Measurements from ENCODE around the gene DACT2.

Gene DACT2

GRCh38 chr6:168315596-168315995 is 4.0 kb downstream of the DACT2 start:
- TF ChIP-seq TCF4 (CRISPR knock-in tag; IDR thresholded peaks at IDR 0.05; ENCODE audit: borderline replicate concordance) = no peak
- TF ChIP-seq PATZ1 (CRISPR knock-in tag; IDR thresholded peaks at IDR 0.05; ENCODE audit: borderline replicate concordance) = no peak
- ATAC-seq = no peak

GRCh38 chr6:168314948-168315347 is 4.6 kb downstream of the DACT2 start:
- TF ChIP-seq SNAI2 (CRISPR knock-in tag; IDR thresholded peaks at IDR 0.05) (no peak), ARNTL (CRISPR knock-in tag; IDR thresholded peaks at IDR 0.05; ENCODE audit: borderline replicate concordance, low read depth) (no peak), TCF4 (CRISPR knock-in tag; IDR thresholded peaks at IDR 0.05; ENCODE audit: borderline replicate concordance) (no peak), POU6F1 (CRISPR knock-in tag; IDR thresholded peaks at IDR 0.05; ENCODE audit: borderline replicate concordance, low read depth) (no peak), ESRRG (CRISPR knock-in tag; IDR thresholded peaks at IDR 0.05) (no peak), TSHZ2 (CRISPR knock-in tag; IDR thresholded peaks at IDR 0.05) (no peak), ZFP30 (CRISPR knock-in tag; IDR thresholded peaks at IDR 0.05) (no peak), ZNF565 (CRISPR knock-in tag; conservative IDR thresholded peaks at IDR 0.05; ENCODE audit: low read depth) (no peak), ZFP3 (CRISPR knock-in tag; IDR thresholded peaks at IDR 0.05) (no peak), CREB5 (CRISPR knock-in tag; IDR thresholded peaks at IDR 0.05; ENCODE audit: low read depth) (no peak), GLIS3 (CRISPR knock-in tag; IDR thresholded peaks at IDR 0.05) (no peak), ZNF8 (CRISPR knock-in tag; IDR thresholded peaks at IDR 0.05) (no peak), PATZ1 (CRISPR knock-in tag; IDR thresholded peaks at IDR 0.05; ENCODE audit: borderline replicate concordance) (no peak), CSDC2 (CRISPR knock-in tag; IDR thresholded peaks at IDR 0.05) (no peak), ZC3H10 (CRISPR knock-in tag; IDR thresholded peaks at IDR 0.05) (no peak), TOX (CRISPR knock-in tag; IDR thresholded peaks at IDR 0.05; ENCODE audit: borderline replicate concordance) (no peak), PPARA (CRISPR knock-in tag; IDR thresholded peaks at IDR 0.05; ENCODE audit: borderline replicate concordance) (no peak), ISL1 (CRISPR knock-in tag; IDR thresholded peaks at IDR 0.05) (no peak), OSR1 (CRISPR knock-in tag; IDR thresholded peaks at IDR 0.05) (no peak), BACH2 (CRISPR knock-in tag; IDR thresholded peaks at IDR 0.05; ENCODE audit: borderline replicate concordance) (no peak)
- no peak for ATAC-seq

GRCh38 chr6:168314021-168314420 is 5.6 kb downstream of the DACT2 start:
- TF ChIP-seq BACH2 (CRISPR knock-in tag; IDR thresholded peaks at IDR 0.05; ENCODE audit: borderline replicate concordance) (no peak), ZFP30 (CRISPR knock-in tag; IDR thresholded peaks at IDR 0.05) (no peak), ISL1 (CRISPR knock-in tag; IDR thresholded peaks at IDR 0.05) (no peak), CSDC2 (CRISPR knock-in tag; IDR thresholded peaks at IDR 0.05) (no peak), ZNF8 (CRISPR knock-in tag; IDR thresholded peaks at IDR 0.05) (no peak), ESRRG (CRISPR knock-in tag; IDR thresholded peaks at IDR 0.05) (no peak), PATZ1 (CRISPR knock-in tag; IDR thresholded peaks at IDR 0.05; ENCODE audit: borderline replicate concordance) (no peak), RARB (CRISPR knock-in tag; IDR thresholded peaks at IDR 0.05) (no peak), POU6F1 (CRISPR knock-in tag; IDR thresholded peaks at IDR 0.05; ENCODE audit: borderline replicate concordance, low read depth) (no peak)

More at GRCh38 chr6:168314021-168314420, 5.6 kb downstream of the DACT2 start:
- ATAC-seq = no peak
